SU-DHL-6 (cell line): ENCODE measurements around the gene MYRFL.

Source experiments
- H2AFZ ChIP-seq: fragments of 200-600 bp; sonication (generic); 2 replicates; pipeline ENCODE4 v1.6.1; 2014; ENCODE audit warnings: low read depth, mild to moderate bottlenecking, moderate library complexity, mixed read lengths, antibody characterized with exemption, low read length; ENCODE audit not compliant: severe bottlenecking
- H3F3A ChIP-seq: fragments of 200-600 bp; shearing (Covaris generic); 2 replicates; pipeline ENCODE4 v1.6.0; 2016; ENCODE audit warnings: antibody characterized with exemption, mild to moderate bottlenecking; ENCODE audit not compliant: insufficient read depth
- H3K27ac ChIP-seq: fragments of 200-600 bp; sonication (generic); 2 replicates; pipeline ENCODE4 v1.5.1; 2016; ENCODE audit warnings: low read depth, mild to moderate bottlenecking, low read length, moderate library complexity, mixed read lengths
- H3K27me3 ChIP-seq: fragments of 200-600 bp; sonication (generic), shearing (Covaris generic); 2 replicates; pipeline ENCODE4 v1.6.0; 2014; ENCODE audit warnings: mild to moderate bottlenecking, low read length
- H3K36me3 ChIP-seq: fragments of 200-600 bp; sonication (generic); 2 replicates; pipeline ENCODE4 v1.6.1; 2014; ENCODE audit warnings: mild to moderate bottlenecking, low read length, mixed read lengths
- H3K4me2 ChIP-seq: fragments of 300-600, 200-600 bp; shearing (Covaris generic), sonication (generic); 2 replicates; pipeline ENCODE4 v1.6.0; 2014; ENCODE audit warnings: low read length, low read depth, mild to moderate bottlenecking; ENCODE audit not compliant: poor library complexity, severe bottlenecking
- H3K4me3 ChIP-seq: fragments of 200-600 bp; sonication (generic); 2 replicates; pipeline ENCODE4 v1.5.1; 2014; ENCODE audit warnings: antibody characterized with exemption, low read length, mild to moderate bottlenecking, mixed read lengths; ENCODE audit not compliant: insufficient read depth, poor library complexity, severe bottlenecking
- H3K79me2 ChIP-seq: fragments of 200-600 bp; sonication (generic); 2 replicates; pipeline ENCODE4 v1.6.1; 2014; ENCODE audit warnings: mild to moderate bottlenecking, low read length, moderate library complexity; ENCODE audit not compliant: insufficient read depth
- H3K9ac ChIP-seq: fragments of 200-600 bp; sonication (generic); 2 replicates; pipeline ENCODE4 v1.7.0; 2014; ENCODE audit warnings: mild to moderate bottlenecking, low read length
- H3K9me2 ChIP-seq: fragments of 200-600 bp; sonication (generic); replicated peaks from 2 replicates; pipeline ENCODE4 v1.6.1; 2014; ENCODE audit warnings: low read length; ENCODE audit not compliant: insufficient read depth
- H3K9me3 ChIP-seq: fragments of 200-600 bp; sonication (generic); 2 replicates; pipeline ENCODE4 v1.6.1; 2014; ENCODE audit warnings: low read length, mixed read lengths; ENCODE audit not compliant: insufficient read depth
- H4K20me1 ChIP-seq: fragments of 200-600 bp; sonication (generic); 2 replicates; pipeline ENCODE4 v1.6.1; 2014; ENCODE audit warnings: low read depth, mild to moderate bottlenecking, antibody characterized with exemption, low read length, moderate library complexity, mixed read lengths
- EZH2phosphoT487 ChIP-seq: fragments of 200-600 bp; sonication (generic), shearing (Covaris generic); conservative IDR thresholded peaks from 2 replicates; pipeline ENCODE4 v1.6.1; 2018; ENCODE audit warnings: mild to moderate bottlenecking, antibody characterized with exemption, low read length, moderate library complexity, mixed read lengths
- TF ChIP-seq, protein P1 (sequence below): fragments of 200-600 bp; sonication (generic); IDR thresholded peaks from one replicate; pipeline ENCODE4 v1.5.1; 2017; ENCODE audit warnings: antibody characterized with exemption, mild to moderate bottlenecking, low read length, moderate library complexity; ENCODE audit not compliant: insufficient read depth, poor library complexity, severe bottlenecking

The MYRFL gene

DNA sequence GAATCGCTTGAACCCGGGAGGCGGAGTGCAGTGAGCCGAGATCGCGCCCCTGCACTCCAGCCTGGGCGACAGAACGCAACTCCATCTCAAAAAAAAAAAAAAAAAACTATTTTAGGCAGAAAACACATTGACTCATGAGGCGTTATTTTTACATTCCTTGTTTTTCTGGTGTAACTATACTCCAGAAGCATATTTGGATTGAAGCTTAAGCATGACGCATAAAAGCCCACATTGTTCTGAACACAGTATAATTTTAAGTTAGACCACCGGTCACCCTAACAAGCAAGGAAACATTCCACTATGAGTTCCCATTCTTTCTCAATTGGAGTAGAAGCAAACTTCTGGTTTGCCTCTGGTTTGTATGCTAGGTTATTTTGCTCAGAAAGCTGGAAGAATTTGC lies 173.0 kb downstream of the MYRFL start:
- no peak overlapping the region for H3K9ac ChIP-seq
- H2AFZ ChIP-seq, result no peak overlapping the region
- no peaks in the 10 kb centered on the region for H3K9me2 ChIP-seq
- H3K4me2 ChIP-seq, result no peak overlapping the region
- no peaks in the 10 kb centered on the region for H3K36me3 ChIP-seq
- H3K27me3 ChIP-seq, result no peaks in the 10 kb centered on the region
- H4K20me1 ChIP-seq, result no peaks in the 10 kb centered on the region
- TF ChIP-seq, protein P1, sequence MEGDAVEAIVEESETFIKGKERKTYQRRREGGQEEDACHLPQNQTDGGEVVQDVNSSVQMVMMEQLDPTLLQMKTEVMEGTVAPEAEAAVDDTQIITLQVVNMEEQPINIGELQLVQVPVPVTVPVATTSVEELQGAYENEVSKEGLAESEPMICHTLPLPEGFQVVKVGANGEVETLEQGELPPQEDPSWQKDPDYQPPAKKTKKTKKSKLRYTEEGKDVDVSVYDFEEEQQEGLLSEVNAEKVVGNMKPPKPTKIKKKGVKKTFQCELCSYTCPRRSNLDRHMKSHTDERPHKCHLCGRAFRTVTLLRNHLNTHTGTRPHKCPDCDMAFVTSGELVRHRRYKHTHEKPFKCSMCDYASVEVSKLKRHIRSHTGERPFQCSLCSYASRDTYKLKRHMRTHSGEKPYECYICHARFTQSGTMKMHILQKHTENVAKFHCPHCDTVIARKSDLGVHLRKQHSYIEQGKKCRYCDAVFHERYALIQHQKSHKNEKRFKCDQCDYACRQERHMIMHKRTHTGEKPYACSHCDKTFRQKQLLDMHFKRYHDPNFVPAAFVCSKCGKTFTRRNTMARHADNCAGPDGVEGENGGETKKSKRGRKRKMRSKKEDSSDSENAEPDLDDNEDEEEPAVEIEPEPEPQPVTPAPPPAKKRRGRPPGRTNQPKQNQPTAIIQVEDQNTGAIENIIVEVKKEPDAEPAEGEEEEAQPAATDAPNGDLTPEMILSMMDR, result no peak
- H3K27ac ChIP-seq, result no peak overlapping the region
- no peaks in the 10 kb centered on the region for H3K79me2 ChIP-seq
- no peaks in the 10 kb centered on the region for H3K9me3 ChIP-seq
- peaks cover 4% of the 10 kb centered on the region; the same call in 1 of the 2 replicates for H3F3A ChIP-seq
- no peak overlapping the region for H3K4me3 ChIP-seq

DNA sequence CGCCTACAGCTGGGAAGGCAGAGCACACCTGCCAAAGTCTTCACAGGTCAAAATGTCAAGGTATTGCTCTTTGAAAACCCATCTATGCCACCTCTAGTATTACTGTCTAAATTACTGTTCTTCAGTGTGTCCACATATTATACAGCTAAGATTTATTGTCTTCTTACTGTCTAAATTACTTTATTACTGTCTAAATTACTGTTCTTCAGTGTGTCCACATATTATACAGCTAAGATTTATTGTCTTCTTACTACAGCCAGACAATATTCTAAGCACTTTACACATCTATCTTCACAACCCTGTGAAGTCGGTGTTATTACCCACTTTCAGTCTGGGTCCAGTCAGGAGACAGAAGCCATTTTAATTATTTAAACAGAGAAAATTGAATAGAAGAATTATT lies 173.9 kb downstream of the MYRFL start:
- H3K79me2 ChIP-seq, result no peaks in the 10 kb centered on the region
- H3K9me3 ChIP-seq, result no peaks in the 10 kb centered on the region
- no peak overlapping the region for H2AFZ ChIP-seq
- no peak overlapping the region for H3K4me3 ChIP-seq
- H3K27me3 ChIP-seq, result no peaks in the 10 kb centered on the region
- H3K9me2 ChIP-seq, result no peaks in the 10 kb centered on the region
- H3F3A ChIP-seq, result peaks cover 4% of the 10 kb centered on the region; the same call in 1 of the 2 replicates
- no peak for TF ChIP-seq EZH2phosphoT487
- TF ChIP-seq, protein P1, result no peak
- no peaks in the 10 kb centered on the region for H4K20me1 ChIP-seq
- H3K36me3 ChIP-seq, result no peaks in the 10 kb centered on the region
- H3K9ac ChIP-seq, result no peak overlapping the region
- no peak overlapping the region for H3K4me2 ChIP-seq
- no peak overlapping the region for H3K27ac ChIP-seq

DNA sequence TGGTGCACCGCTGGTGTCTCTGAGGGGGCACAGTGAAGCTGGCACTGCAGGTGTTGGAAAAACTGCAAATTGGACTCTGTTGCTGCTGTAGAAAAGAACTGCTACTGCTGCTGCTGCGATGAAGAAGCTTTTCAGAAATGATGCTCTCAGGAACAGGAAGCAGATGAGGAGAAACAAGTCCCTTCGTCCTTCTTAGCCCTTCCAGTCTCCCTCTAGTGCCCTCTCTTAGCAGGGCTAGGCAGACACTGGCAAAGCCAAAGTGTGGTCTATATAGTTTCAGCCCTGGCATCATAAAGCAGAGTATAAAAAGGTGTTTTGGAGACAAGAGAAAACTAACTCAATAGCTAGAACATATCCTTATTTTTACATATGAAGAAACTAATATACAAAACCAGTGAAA lies 174.5 kb downstream of the MYRFL start:
- Histone ChIP-seq H3K27me3 (no peaks in the 10 kb centered on the region), H2AFZ (no peak overlapping the region), H3K36me3 (no peaks in the 10 kb centered on the region), H3K79me2 (no peaks in the 10 kb centered on the region), H3K4me3 (no peak overlapping the region), H4K20me1 (no peaks in the 10 kb centered on the region), H3K27ac (no peak overlapping the region), H3K4me2 (peak overlapping the region; percentile 11), H3K9me2 (no peaks in the 10 kb centered on the region), H3K9ac (no peak overlapping the region), H3K9me3 (no peaks in the 10 kb centered on the region), H3F3A (peaks cover 4% of the 10 kb centered on the region; the same call in 1 of the 2 replicates)
- no peak for TF ChIP-seq EZH2phosphoT487
- TF ChIP-seq, protein P1, result no peak
